HepG2 (cell line): ENCODE results near the gene SLC6A9. TPM values are rescaled to one million over a fixed set of nuclear protein-coding genes. Genes with fewer than 3 reads are reported as not detected.

Experiments used
- ATAC-seq: fragments of 200-7000 bp; cut with Tn5 transposase; 3 replicates; pipeline ENCODE4 v1.9.1; 2020; ENCODE audit warnings: mild to moderate bottlenecking, moderate library complexity
- BruUV-seq: library from RNA; stranded (reverse); fragments of 400-500 nt; replicated peaks from 2 replicates; lab custom pipeline; 2021; lab: Mats Ljungman, UMichigan
- CTCF ChIA-PET: fragments of 300-600 bp; formaldehyde crosslinking; extraction: SDS; loops from one replicate; lab custom pipeline; 2021; ENCODE audit warnings: low total read pairs, inconsistent platforms, low intra/inter-chr PET ratio; lab: Yijun Ruan, JAX
- POLR2A ChIA-PET: fragments of 350-600 bp; sonication (Branson Sonifier 250); formaldehyde crosslinking; loops from one replicate; lab custom pipeline; 2020; ENCODE audit warnings: antibody characterized with exemption, inconsistent platforms; lab: Yijun Ruan, JAX
- DNase-seq: peaks from one replicate; pipeline ENCODE4 v3.0.0-alpha.2; 2015; ENCODE audit warnings: low spot score
- FAIRE-seq: peaks from 3 replicates; lab custom pipeline; 2011; peaks lifted over from hg19 to GRCh38; lab: Jason Lieb, UNC
- H2AFZ ChIP-seq: one replicate; pipeline ENCODE4 v1.6.1; 2011; ENCODE audit warnings: low read length, inconsistent platforms
- H3K27ac ChIP-seq: fragments of 300-600 bp; 3 replicates; pipeline ENCODE4 v1.8.0; 2011; ENCODE audit warnings: mixed run types, mild to moderate bottlenecking, mixed read lengths, low read length, inconsistent platforms; ENCODE audit not compliant: insufficient read depth; ENCODE audit errors: extremely low read length
- H3K27me3 ChIP-seq, 2 experiments: fragments of 200-600 bp in 1 of 2; 2 replicates in 1 of 2; 3 replicates in 1 of 2; pipeline versions ENCODE4 v1.6.0 to v1.8.0; 2011; ENCODE audit warnings: low read length in 2 of 2, mild to moderate bottlenecking in 2 of 2, moderate library complexity in 2 of 2, inconsistent platforms in 1 of 2; ENCODE audit not compliant: insufficient read depth in 2 of 2, control insufficient read depth in 1 of 2
- H3K36me3 ChIP-seq, 2 experiments: fragments of 200-600 bp in 1 of 2; replicated peaks in 1 of 2; 2 replicates in 1 of 2; 3 replicates in 1 of 2; pipeline versions ENCODE4 v1.5.1 to v1.8.0; 2011; ENCODE audit warnings: low read length in 2 of 2, inconsistent platforms in 1 of 2; ENCODE audit not compliant: insufficient read depth in 2 of 2, control insufficient read depth in 1 of 2
- H3K4me1 ChIP-seq: 2 replicates; pipeline ENCODE4 v1.5.1; 2012; ENCODE audit warnings: low read length, inconsistent platforms; ENCODE audit not compliant: insufficient read depth
- H3K4me2 ChIP-seq: 2 replicates; pipeline ENCODE4 v1.6.0; 2011; ENCODE audit warnings: low read depth, low read length, inconsistent platforms
- H3K4me3 ChIP-seq, 3 experiments: fragments of 200-600 bp in 1 of 3; sonication (generic), shearing (Covaris generic) in 1 of 3; replicated peaks in 1 of 3; 2 replicates each; pipeline ENCODE4 v1.5.1; 2011 to 2016; ENCODE audit warnings: low read length in 3 of 3, inconsistent platforms in 2 of 3, low read depth in 2 of 3, mild to moderate bottlenecking in 2 of 3, control low read depth in 1 of 3, mixed read lengths in 1 of 3; ENCODE audit not compliant: insufficient read depth in 1 of 3
- H3K79me2 ChIP-seq: one replicate; pipeline ENCODE4 v1.6.1; 2011; ENCODE audit warnings: low read length, inconsistent platforms; ENCODE audit not compliant: insufficient read depth
- H3K9ac ChIP-seq: 2 replicates; pipeline ENCODE4 v1.6.0; 2011; ENCODE audit warnings: mild to moderate bottlenecking, low read depth, low read length, inconsistent platforms; ENCODE audit not compliant: insufficient read depth
- H3K9me3 ChIP-seq: 2 replicates; pipeline ENCODE4 v1.5.1; 2012; ENCODE audit warnings: mild to moderate bottlenecking, low read length
- H4K20me1 ChIP-seq: 2 replicates; pipeline ENCODE4 v1.6.0; 2011; ENCODE audit warnings: inconsistent platforms, mild to moderate bottlenecking, low read length, moderate library complexity; ENCODE audit not compliant: insufficient read depth
- AGO2 ChIP-seq: fragments of 200-400 bp; formaldehyde crosslinking; optimal IDR thresholded peaks from 2 replicates; pipeline ENCODE3; 2017; ENCODE audit warnings: mild to moderate bottlenecking, low read depth, low read length, moderate library complexity
- CHD4 ChIP-seq: fragments of 200-600 bp; sonication (generic); IDR thresholded peaks from 2 replicates; pipeline ENCODE4 v1.7.0; 2017; ENCODE audit warnings: mild to moderate bottlenecking, low read length, borderline replicate concordance
- HOXA7 ChIP-seq: sonication (generic); formaldehyde crosslinking; IDR thresholded peaks from 2 replicates; pipeline ENCODE4 v1.8.1; 2022; ENCODE audit warnings: mild to moderate bottlenecking, missing genetic modification reagents, moderate library complexity
- KDM5A ChIP-seq: fragments of 200-600 bp; sonication (generic); IDR thresholded peaks from 2 replicates; pipeline ENCODE4 v1.7.0; 2018; ENCODE audit warnings: antibody characterized with exemption, mild to moderate bottlenecking, low read length, borderline replicate concordance
- PATZ1 ChIP-seq: sonication (generic); formaldehyde crosslinking; IDR thresholded peaks from 2 replicates; pipeline ENCODE4 v1.4.0; 2020; ENCODE audit warnings: missing genetic modification reagents
- SETDB1 ChIP-seq: sonication (generic); formaldehyde crosslinking; IDR thresholded peaks from 2 replicates; pipeline ENCODE4 v1.5.1; 2020; ENCODE audit warnings: missing genetic modification reagents, mild to moderate bottlenecking, borderline replicate concordance
- SYNCRIP ChIP-seq: fragments of 200-400 bp; formaldehyde crosslinking; IDR thresholded peaks from 2 replicates; pipeline ENCODE4 v1.6.1; 2018; ENCODE audit warnings: mild to moderate bottlenecking, low read depth, low read length; ENCODE audit not compliant: insufficient read depth
- TARDBP ChIP-seq: sonication (generic); formaldehyde crosslinking; IDR thresholded peaks from 2 replicates; pipeline ENCODE4 v1.8.0; 2022; ENCODE audit warnings: mild to moderate bottlenecking, missing genetic modification reagents
- TGIF2 ChIP-seq: IDR thresholded peaks from 2 replicates; pipeline ENCODE4 v1.6.1; 2016; ENCODE audit warnings: control low read depth, missing compliant biosample characterization
- ZBTB43 ChIP-seq: sonication (generic); formaldehyde crosslinking; conservative IDR thresholded peaks from 2 replicates; pipeline ENCODE4 v1.4.0; 2020; ENCODE audit warnings: missing genetic modification reagents
- ZFP36 ChIP-seq: fragments of 150-350 bp; IDR thresholded peaks from 2 replicates; pipeline ENCODE4 v1.6.1; 2018; ENCODE audit warnings: borderline replicate concordance, low read length, low read depth; ENCODE audit not compliant: partially characterized antibody
- ZFP36L1 ChIP-seq: sonication (generic); formaldehyde crosslinking; IDR thresholded peaks from 2 replicates; pipeline ENCODE4 v1.8.0; 2022; ENCODE audit warnings: mild to moderate bottlenecking, missing genetic modification reagents, moderate library complexity
- WGBS: methylation state at CpG from one replicate; pipeline ENCODE4 v1.1.6; 2017; ENCODE audit warnings: low lambda C conversion rate; 5-methylcytosine and 5-hydroxymethylcytosine counted together
- in situ Hi-C: cut with HindIII; loops from 2 replicates; pipeline ENCODE4 v1.10.0; 2017; ENCODE audit warnings: low pct_unique_long_range_greater_than_20kb; ENCODE audit not compliant: extremely low pct_ligation_motif_present
- intact Hi-C: fragments of 100-400 bp; cut with micrococcal nuclease; formaldehyde crosslinking; loops from one replicate; pipeline ENCODE4 v1.10.0; 2022; ENCODE audit not compliant: unreplicated experiment
- polyA plus RNA-seq, 8 experiments: library from polyadenylated mRNA; depleted of rRNA in 3 of 8; stranded (reverse) in 7 of 8; unstranded in 1 of 8; fragments of >200 nt; fragmentation: Illumina TruSeq in 4 of 8; extraction: Trizol in 4 of 8; gene quantifications; 2 replicates each; pipeline versions ENCODE4 v1.2.1 to v1.2.3, GENCODE V29; 2011 to 2016; ENCODE audit warnings: low read depth in 4 of 8, missing spikeins in 1 of 8, mixed read lengths in 1 of 8; ENCODE audit not compliant: insufficient read depth in 1 of 8
- total RNA-seq, 5 experiments: library from RNA; depleted of rRNA; stranded (reverse); fragments of >200 nt; fragmentation: Illumina TruSeq; extraction: Trizol; gene quantifications; 2 replicates each; pipeline ENCODE4 v1.2.3, GENCODE V29; 2016; ENCODE audit warnings: low read depth in 1 of 5
- TF ChIP-seq, protein P1 (sequence below): sonication (generic); formaldehyde crosslinking; IDR thresholded peaks from 2 replicates; pipeline ENCODE4 v1.4.0; 2020; ENCODE audit warnings: missing genetic modification reagents, borderline replicate concordance
- TF ChIP-seq, protein P2 (sequence below): sonication (generic); formaldehyde crosslinking; IDR thresholded peaks from 2 replicates; pipeline ENCODE4 v1.5.0; 2020; ENCODE audit warnings: mild to moderate bottlenecking, missing genetic modification reagents, moderate library complexity

The SLC6A9 gene
- total and polyA plus RNA-seq, 2 of the 13 experiments (the other 11 are each of a cell fraction or from before 2014, with no cell fraction given): 8.5 to 9.9 TPM

GRCh38 chr1:44010935-44011471, 20.3 kb downstream of the SLC6A9 start:
- in situ Hi-C loops: no loop called here
- TF ChIP-seq TARDBP (no peak), SETDB1 (CRISPR knock-in tag) (no peak), ZFP36L1 (CRISPR knock-in tag) (no peak), CHD4 (no peak), KDM5A (no peak), ZFP36 (no peak), ZBTB43 (no peak), HOXA7 (CRISPR knock-in tag) (no peak), TGIF2 (CRISPR knock-in tag) (no peak), SYNCRIP (no peak), PATZ1 (CRISPR knock-in tag) (0 out of 2 replicates have a peak, but pooled peaks have one; percentile 8), AGO2 (peak; percentile 28)
- TF ChIP-seq, protein P1, sequence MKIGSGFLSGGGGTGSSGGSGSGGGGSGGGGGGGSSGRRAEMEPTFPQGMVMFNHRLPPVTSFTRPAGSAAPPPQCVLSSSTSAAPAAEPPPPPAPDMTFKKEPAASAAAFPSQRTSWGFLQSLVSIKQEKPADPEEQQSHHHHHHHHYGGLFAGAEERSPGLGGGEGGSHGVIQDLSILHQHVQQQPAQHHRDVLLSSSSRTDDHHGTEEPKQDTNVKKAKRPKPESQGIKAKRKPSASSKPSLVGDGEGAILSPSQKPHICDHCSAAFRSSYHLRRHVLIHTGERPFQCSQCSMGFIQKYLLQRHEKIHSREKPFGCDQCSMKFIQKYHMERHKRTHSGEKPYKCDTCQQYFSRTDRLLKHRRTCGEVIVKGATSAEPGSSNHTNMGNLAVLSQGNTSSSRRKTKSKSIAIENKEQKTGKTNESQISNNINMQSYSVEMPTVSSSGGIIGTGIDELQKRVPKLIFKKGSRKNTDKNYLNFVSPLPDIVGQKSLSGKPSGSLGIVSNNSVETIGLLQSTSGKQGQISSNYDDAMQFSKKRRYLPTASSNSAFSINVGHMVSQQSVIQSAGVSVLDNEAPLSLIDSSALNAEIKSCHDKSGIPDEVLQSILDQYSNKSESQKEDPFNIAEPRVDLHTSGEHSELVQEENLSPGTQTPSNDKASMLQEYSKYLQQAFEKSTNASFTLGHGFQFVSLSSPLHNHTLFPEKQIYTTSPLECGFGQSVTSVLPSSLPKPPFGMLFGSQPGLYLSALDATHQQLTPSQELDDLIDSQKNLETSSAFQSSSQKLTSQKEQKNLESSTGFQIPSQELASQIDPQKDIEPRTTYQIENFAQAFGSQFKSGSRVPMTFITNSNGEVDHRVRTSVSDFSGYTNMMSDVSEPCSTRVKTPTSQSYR (CRISPR knock-in tag): no peak
- TF ChIP-seq, protein P2, sequence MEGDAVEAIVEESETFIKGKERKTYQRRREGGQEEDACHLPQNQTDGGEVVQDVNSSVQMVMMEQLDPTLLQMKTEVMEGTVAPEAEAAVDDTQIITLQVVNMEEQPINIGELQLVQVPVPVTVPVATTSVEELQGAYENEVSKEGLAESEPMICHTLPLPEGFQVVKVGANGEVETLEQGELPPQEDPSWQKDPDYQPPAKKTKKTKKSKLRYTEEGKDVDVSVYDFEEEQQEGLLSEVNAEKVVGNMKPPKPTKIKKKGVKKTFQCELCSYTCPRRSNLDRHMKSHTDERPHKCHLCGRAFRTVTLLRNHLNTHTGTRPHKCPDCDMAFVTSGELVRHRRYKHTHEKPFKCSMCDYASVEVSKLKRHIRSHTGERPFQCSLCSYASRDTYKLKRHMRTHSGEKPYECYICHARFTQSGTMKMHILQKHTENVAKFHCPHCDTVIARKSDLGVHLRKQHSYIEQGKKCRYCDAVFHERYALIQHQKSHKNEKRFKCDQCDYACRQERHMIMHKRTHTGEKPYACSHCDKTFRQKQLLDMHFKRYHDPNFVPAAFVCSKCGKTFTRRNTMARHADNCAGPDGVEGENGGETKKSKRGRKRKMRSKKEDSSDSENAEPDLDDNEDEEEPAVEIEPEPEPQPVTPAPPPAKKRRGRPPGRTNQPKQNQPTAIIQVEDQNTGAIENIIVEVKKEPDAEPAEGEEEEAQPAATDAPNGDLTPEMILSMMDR: peak; percentile 23; the same call in 1 of the 2 replicates

More at GRCh38 chr1:44010935-44011471, 20.3 kb downstream of the SLC6A9 start:
- intact Hi-C loops: no loop called here
- no peaks in the 10 kb centered on the region; a peak in 1 of 5 replicates for H3K36me3 ChIP-seq
- H3K27ac ChIP-seq: no peak overlapping the region
- H3K4me1 ChIP-seq: peaks cover 68% of the 10 kb centered on the region
- H3K9ac ChIP-seq: no peak overlapping the region
- 78% methylated on average over 6 of the region's 11 CpGs for WGBS
- H3K4me2 ChIP-seq: no peak overlapping the region
- no peaks in the 10 kb centered on the region for H4K20me1 ChIP-seq
- no TSS peak for BruUV-seq
- H3K9me3 ChIP-seq: no peaks in the 10 kb centered on the region
- H3K27me3 ChIP-seq: no peaks in the 10 kb centered on the region
- no peaks in the 10 kb centered on the region for H3K79me2 ChIP-seq
- H3K4me3 ChIP-seq: no peak overlapping the region
- H2AFZ ChIP-seq: no peak overlapping the region
- ChIA-PET CTCF (interaction anchor here (3.5 kb wide), 1 partner anchor 25 kb away, joined by 9 read pairs; no protein-coding TSS in a partner anchor), POLR2A (interaction anchor here (4.1 kb wide), 1 partner anchor 20 kb away, joined by 32 read pairs; the partner anchor contains the start of gene SLC6A9)
- DNase-seq: no peak
- no peak; the same call in 2 of the 3 replicates for ATAC-seq
- FAIRE-seq: no peak
